GM18907 (cell line): ENCODE data around the gene IL20RB.

Experiments
- ATAC-seq: cut with Tn5 transposase; IDR thresholded peaks from one replicate; pipeline ENCODE4 v1.9.1; 2021; ENCODE audit warnings: mild to moderate bottlenecking, moderate library complexity; ENCODE audit not compliant: unreplicated experiment

Gene IL20RB

GRCh38 chr3:136957751-136958288, at the start of gene IL20RB:
Gene IL20RB (plus strand): TSS chr3:136957983. CDS start chr3:136958114, 131 bp downstream.
- no peak for ATAC-seq

GRCh38 chr3:136908297-136908696, 49.5 kb upstream of the IL20RB start:
- no peak for ATAC-seq

GRCh38 chr3:136909187-136909586, 48.6 kb upstream of the IL20RB start:
- ATAC-seq = peak; percentile 74

- ATAC-seq = no peak
Measured at GRCh38 chr3:136910697-136911096, 47.1 kb upstream of the IL20RB start.

- ATAC-seq = no peak
Measured at GRCh38 chr3:136913168-136913567, 44.6 kb upstream of the IL20RB start.

GRCh38 chr3:136914739-136915138, 43.0 kb upstream of the IL20RB start:
- ATAC-seq = no peak

- ATAC-seq = no peak
Measured at GRCh38 chr3:136916223-136916622, 41.6 kb upstream of the IL20RB start.

- peak; percentile 74 for ATAC-seq
Measured at GRCh38 chr3:136919799-136920580, 37.8 kb upstream of the IL20RB start.

GRCh38 chr3:136920904-136921611, 36.7 kb upstream of the IL20RB start:
- ATAC-seq = no peak

- peak; percentile 69 for ATAC-seq
Measured at GRCh38 chr3:136925425-136926190, 32.2 kb upstream of the IL20RB start.

- ATAC-seq = no peak
Measured at GRCh38 chr3:136928240-136928639, 29.5 kb upstream of the IL20RB start.

GRCh38 chr3:136929977-136930670, 27.7 kb upstream of the IL20RB start:
- ATAC-seq = no peak

GRCh38 chr3:136931606-136932005, 26.2 kb upstream of the IL20RB start:
- ATAC-seq = no peak

- peak; percentile 57 for ATAC-seq
Measured at GRCh38 chr3:136932523-136932922, 25.3 kb upstream of the IL20RB start.

GRCh38 chr3:136932978-136933772, 24.6 kb upstream of the IL20RB start:
- peak; percentile 34 for ATAC-seq

GRCh38 chr3:136937175-136937574, 20.6 kb upstream of the IL20RB start:
- ATAC-seq = no peak

GRCh38 chr3:136937851-136938250, 19.9 kb upstream of the IL20RB start:
- ATAC-seq = no peak

GRCh38 chr3:136938334-136938733, 19.4 kb upstream of the IL20RB start:
- ATAC-seq = no peak

- no peak for ATAC-seq
Measured at GRCh38 chr3:136939489-136939888, 18.3 kb upstream of the IL20RB start.

GRCh38 chr3:136942803-136943202, 15.0 kb upstream of the IL20RB start:
- ATAC-seq = no peak
